ENCODE results near the gene ZNF266.
A peak's percentile ranks its signal among the peaks of the same experiment; 100 is the strongest.

The ZNF266 gene

GRCh38 chr19:9435279-9436268 lies at the start of gene ZNF266:
ZNF266 (minus strand) TSS chr19:9435573; CDS start chr19:9420089, 15,484 bp downstream.
- H3K36me3 Mint-ChIP-seq = peaks cover 28% of the 10 kb centered on the region
- peaks cover 6% of the 10 kb centered on the region for H3K9me3 Mint-ChIP-seq (ENCODE audit: low read depth)
- H3K27ac Mint-ChIP-seq = peak within 1 kb of the TSS; percentile 96
- H3K27me3 Mint-ChIP-seq = no peaks in the 10 kb centered on the region
- peaks cover 46% of the 10 kb centered on the region for H3K4me1 Mint-ChIP-seq (ENCODE audit: low read depth)
- H3K4me3 Mint-ChIP-seq = peak within 1 kb of the TSS; percentile 97

GRCh38 chr19:9485140-9485539 lies 49.8 kb upstream of the ZNF266 start:
- no peaks in the 10 kb centered on the region for H3K4me1 Mint-ChIP-seq (ENCODE audit: low read depth)
- H3K27ac Mint-ChIP-seq = no peak overlapping the region
- peaks cover 16% of the 10 kb centered on the region for H3K9me3 Mint-ChIP-seq (ENCODE audit: low read depth)
- no peak overlapping the region for H3K4me3 Mint-ChIP-seq
- no peaks in the 10 kb centered on the region for H3K27me3 Mint-ChIP-seq
- H3K36me3 Mint-ChIP-seq = peaks cover 6% of the 10 kb centered on the region

DNA sequence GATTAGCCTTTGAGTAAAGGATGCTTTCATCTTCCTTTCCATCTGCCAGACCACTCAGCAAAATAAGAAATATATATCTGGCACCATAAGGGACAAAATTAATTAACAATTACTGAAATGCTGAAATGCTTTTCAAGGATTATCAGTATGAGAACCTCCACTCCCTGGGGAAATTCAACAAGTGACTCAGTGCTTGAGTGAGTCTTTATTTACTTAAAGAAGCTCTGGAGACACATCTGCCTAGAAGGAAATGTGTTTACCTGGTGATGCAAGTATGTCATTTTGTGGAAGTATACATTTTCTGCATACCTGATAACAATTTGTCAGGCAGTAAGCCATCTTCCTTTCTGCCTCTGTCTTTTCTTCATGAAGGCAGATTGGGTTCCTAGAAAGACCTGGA lies 39.6 kb upstream of the ZNF266 start:
- H3K36me3 Mint-ChIP-seq = peaks cover 22% of the 10 kb centered on the region
- H3K27me3 Mint-ChIP-seq = peaks cover 5% of the 10 kb centered on the region
- H3K4me1 Mint-ChIP-seq (ENCODE audit: low read depth) = no peaks in the 10 kb centered on the region
- H3K27ac Mint-ChIP-seq = no peak overlapping the region
- H3K9me3 Mint-ChIP-seq (ENCODE audit: low read depth) = peaks cover 37% of the 10 kb centered on the region
- H3K4me3 Mint-ChIP-seq = no peak overlapping the region

GRCh38 chr19:9467161-9467560 lies 31.8 kb upstream of the ZNF266 start:
- no peak overlapping the region for H3K4me3 Mint-ChIP-seq
- peaks cover 2% of the 10 kb centered on the region for H3K27me3 Mint-ChIP-seq
- H3K36me3 Mint-ChIP-seq = peaks cover 35% of the 10 kb centered on the region
- peaks cover 35% of the 10 kb centered on the region for H3K9me3 Mint-ChIP-seq (ENCODE audit: low read depth)
- H3K4me1 Mint-ChIP-seq (ENCODE audit: low read depth) = no peaks in the 10 kb centered on the region
- no peak overlapping the region for H3K27ac Mint-ChIP-seq

DNA sequence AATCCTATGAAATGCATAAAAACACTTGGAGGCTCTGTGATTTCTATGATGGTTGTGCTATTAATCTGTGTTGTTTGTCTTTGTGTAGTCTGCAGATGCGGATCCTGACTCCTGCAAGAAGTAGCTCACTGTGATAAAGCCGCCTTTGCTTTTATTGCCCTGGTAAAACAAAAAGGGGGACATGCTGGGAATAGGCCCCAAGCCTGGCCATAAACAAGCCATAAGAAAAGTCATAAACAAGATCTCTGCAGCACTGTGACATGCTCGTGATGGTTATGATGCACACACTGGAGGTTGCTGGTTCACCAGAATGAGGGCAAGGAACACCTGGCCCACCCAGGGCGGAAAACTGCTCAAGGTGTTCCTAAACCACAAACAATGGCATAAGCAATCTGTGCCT lies 26.6 kb upstream of the ZNF266 start:
- H3K36me3 Mint-ChIP-seq = peaks cover 43% of the 10 kb centered on the region
- no peak overlapping the region for H3K27ac Mint-ChIP-seq
- H3K4me3 Mint-ChIP-seq = no peak overlapping the region
- H3K9me3 Mint-ChIP-seq (ENCODE audit: low read depth) = peaks cover 42% of the 10 kb centered on the region
- H3K27me3 Mint-ChIP-seq = no peaks in the 10 kb centered on the region
- H3K4me1 Mint-ChIP-seq (ENCODE audit: low read depth) = no peaks in the 10 kb centered on the region

GRCh38 chr19:9456018-9456689 lies 20.8 kb upstream of the ZNF266 start:
- H3K4me1 Mint-ChIP-seq (ENCODE audit: low read depth) = no peaks in the 10 kb centered on the region
- H3K9me3 Mint-ChIP-seq (ENCODE audit: low read depth) = peaks cover 50% of the 10 kb centered on the region
- peaks cover 29% of the 10 kb centered on the region for H3K36me3 Mint-ChIP-seq
- H3K27ac Mint-ChIP-seq = no peak overlapping the region
- H3K27me3 Mint-ChIP-seq = no peaks in the 10 kb centered on the region
- H3K4me3 Mint-ChIP-seq = no peak overlapping the region

GRCh38 chr19:9453953-9454352 lies 18.6 kb upstream of the ZNF266 start:
- Mint-ChIP-seq H3K9me3 (ENCODE audit: low read depth) (peaks cover 39% of the 10 kb centered on the region), H3K27ac (no peak overlapping the region), H3K4me3 (no peak overlapping the region), H3K36me3 (peaks cover 18% of the 10 kb centered on the region), H3K4me1 (ENCODE audit: low read depth) (no peaks in the 10 kb centered on the region), H3K27me3 (no peaks in the 10 kb centered on the region)

DNA sequence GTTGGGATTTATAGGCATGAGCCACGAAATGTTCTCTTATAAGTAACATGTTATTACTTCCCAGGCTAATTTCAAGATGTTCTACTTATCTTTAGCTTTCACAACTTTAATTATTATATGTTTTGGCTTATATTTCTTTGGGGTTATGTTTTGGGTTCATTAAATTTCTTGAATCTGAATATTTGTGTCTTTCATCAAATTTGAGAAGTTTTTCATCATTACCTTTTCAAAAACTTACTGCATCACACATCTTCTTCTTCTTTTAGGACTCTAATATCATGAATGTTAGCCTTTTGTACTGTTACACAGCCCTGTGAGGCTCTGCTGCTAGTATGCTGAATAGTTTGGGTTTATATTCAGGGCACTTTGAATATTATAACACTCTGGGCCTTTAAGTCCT lies 9.7 kb upstream of the ZNF266 start:
- Mint-ChIP-seq H3K4me1 (ENCODE audit: low read depth) (no peaks in the 10 kb centered on the region), H3K9me3 (ENCODE audit: low read depth) (peaks cover 14% of the 10 kb centered on the region), H3K4me3 (no peak overlapping the region), H3K27me3 (no peaks in the 10 kb centered on the region), H3K27ac (no peak overlapping the region), H3K36me3 (peaks cover 36% of the 10 kb centered on the region)

DNA sequence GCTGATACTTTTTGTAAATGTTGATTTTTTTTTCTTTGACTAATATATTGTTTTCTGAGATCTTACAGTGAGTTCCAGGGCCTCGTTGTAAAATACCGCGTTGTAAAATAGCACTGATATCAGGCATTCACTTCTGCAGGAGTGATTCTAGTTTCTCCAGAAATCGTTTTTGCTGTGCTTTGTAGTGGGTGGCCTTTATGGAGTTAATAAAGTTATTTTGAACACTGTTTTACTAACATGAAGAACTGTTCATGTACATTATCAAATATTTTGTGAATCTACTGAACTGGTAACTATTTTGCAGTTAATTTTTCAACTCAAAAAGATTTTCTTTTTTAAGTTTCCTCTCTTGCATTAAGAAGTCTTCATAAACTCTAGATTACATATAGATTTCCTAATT lies 985 bp upstream of the ZNF266 start:
- H3K27me3 Mint-ChIP-seq = no peaks in the 10 kb centered on the region
- H3K9me3 Mint-ChIP-seq (ENCODE audit: low read depth) = peaks cover 6% of the 10 kb centered on the region
- H3K36me3 Mint-ChIP-seq = peaks cover 25% of the 10 kb centered on the region
- H3K27ac Mint-ChIP-seq = peak overlapping the region; percentile 96
- peaks cover 43% of the 10 kb centered on the region for H3K4me1 Mint-ChIP-seq (ENCODE audit: low read depth)
- peak overlapping the region; percentile 97 for H3K4me3 Mint-ChIP-seq

GRCh38 chr19:9431475-9431874 lies 3.9 kb downstream of the ZNF266 start:
- Mint-ChIP-seq H3K9me3 (ENCODE audit: low read depth) (peaks cover 4% of the 10 kb centered on the region), H3K36me3 (peaks cover 50% of the 10 kb centered on the region), H3K27ac (no peak overlapping the region), H3K27me3 (no peaks in the 10 kb centered on the region), H3K4me1 (ENCODE audit: low read depth) (peaks cover 49% of the 10 kb centered on the region), H3K4me3 (no peak overlapping the region)

DNA sequence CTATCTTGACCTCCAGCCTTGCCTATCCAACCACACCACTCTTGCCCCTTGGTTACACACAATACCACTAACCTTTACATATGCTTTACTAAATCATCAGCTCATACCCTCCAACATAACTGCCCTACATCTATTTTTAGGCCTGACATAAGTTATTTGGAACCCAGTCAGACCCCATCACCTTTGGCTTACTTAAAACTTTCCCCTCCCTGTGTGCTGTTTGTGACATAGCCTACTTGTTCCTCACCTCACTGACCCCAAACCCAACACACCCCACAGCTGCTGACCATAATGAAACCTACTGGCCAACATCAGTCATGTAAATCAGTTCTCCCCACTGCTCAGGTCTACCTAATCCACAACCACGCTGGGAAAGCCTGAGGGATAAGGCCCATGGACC lies 4.9 kb downstream of the ZNF266 start:
- Mint-ChIP-seq H3K36me3 (peaks cover 58% of the 10 kb centered on the region), H3K9me3 (ENCODE audit: low read depth) (peaks cover 4% of the 10 kb centered on the region), H3K27me3 (no peaks in the 10 kb centered on the region), H3K4me3 (no peak overlapping the region), H3K4me1 (ENCODE audit: low read depth) (peaks cover 40% of the 10 kb centered on the region), H3K27ac (no peak overlapping the region)

GRCh38 chr19:9427941-9428340 lies 7.4 kb downstream of the ZNF266 start:
- Mint-ChIP-seq H3K27me3 (no peaks in the 10 kb centered on the region), H3K4me3 (no peak overlapping the region), H3K9me3 (ENCODE audit: low read depth) (peaks cover 9% of the 10 kb centered on the region), H3K36me3 (peaks cover 64% of the 10 kb centered on the region), H3K27ac (no peak overlapping the region), H3K4me1 (ENCODE audit: low read depth) (peaks cover 21% of the 10 kb centered on the region)

DNA sequence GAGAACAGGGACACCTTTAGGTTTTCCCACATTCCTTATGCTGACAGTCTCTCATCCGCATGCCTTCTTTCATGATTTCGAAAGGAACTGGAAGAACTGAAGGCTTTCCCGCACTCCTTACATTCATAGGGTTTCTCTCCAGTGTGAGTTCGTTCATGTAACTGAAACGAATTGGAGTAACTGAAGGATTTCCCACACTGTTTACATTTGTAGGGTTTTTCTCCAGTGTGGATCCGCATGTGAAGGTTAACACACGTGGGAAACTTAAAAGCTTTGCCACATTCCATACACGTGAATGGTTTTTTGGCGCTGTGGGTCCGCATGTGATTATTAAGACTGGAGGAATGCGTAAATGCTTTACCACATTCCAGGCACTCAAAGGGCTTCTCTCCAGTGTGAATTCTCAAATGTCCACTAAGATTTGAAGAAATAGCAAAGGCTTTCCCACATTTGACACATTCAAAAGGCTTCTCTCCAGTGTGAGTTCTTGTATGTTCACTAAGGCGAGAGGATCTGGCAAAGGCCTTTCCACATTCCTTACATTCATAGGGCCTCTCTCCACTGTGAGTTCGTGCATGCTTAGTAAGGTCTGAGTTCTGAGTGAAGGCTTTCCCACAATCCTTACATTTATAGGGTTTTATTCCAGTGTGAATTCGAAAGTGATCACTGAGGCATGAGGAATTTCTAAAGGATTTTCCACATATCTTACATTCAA lies 22.0 kb downstream of the ZNF266 start:
- Mint-ChIP-seq H3K27me3 (no peaks in the 10 kb centered on the region), H3K9me3 (ENCODE audit: low read depth) (peaks cover 18% of the 10 kb centered on the region), H3K36me3 (peaks cover 56% of the 10 kb centered on the region), H3K4me3 (no peak overlapping the region), H3K27ac (no peak overlapping the region), H3K4me1 (ENCODE audit: low read depth) (no peaks in the 10 kb centered on the region)

GRCh38 chr19:9407827-9408226 lies 27.5 kb downstream of the ZNF266 start:
- Mint-ChIP-seq H3K27me3 (no peaks in the 10 kb centered on the region), H3K27ac (no peak overlapping the region), H3K4me3 (peak overlapping the region; percentile 80), H3K9me3 (ENCODE audit: low read depth) (peaks cover 16% of the 10 kb centered on the region), H3K4me1 (ENCODE audit: low read depth) (peaks cover 18% of the 10 kb centered on the region), H3K36me3 (peaks cover 34% of the 10 kb centered on the region)
